Body of pancreas (tissue), 4 donors: Measurements from ENCODE around the gene CLDN6.

Experiments used
- CTCF ChIP-seq, 7 experiments: fragments of 450-650 bp in 4 of 7; fragments of 200-600 bp in 3 of 7; sonication (generic) in 3 of 7; IDR thresholded peaks; one replicate each; pipeline ENCODE4 v1.5.1; 2016 to 2019; ENCODE audit warnings: antibody characterized with exemption in 7 of 7
- POLR2A ChIP-seq, 3 donors: fragments of 450-650 bp; IDR thresholded peaks; one replicate each; pipeline ENCODE4 v1.6.1; 2016; ENCODE audit warnings: antibody characterized with exemption in 3 of 3, mild to moderate bottlenecking in 2 of 3

GRCh38 chr16:2974319-2975056, 43.5 kb downstream of the CLDN6 start:
- TF ChIP-seq CTCF (IDR thresholded peaks at IDR 0.05) (no peak), POLR2A (IDR thresholded peaks at IDR 0.05) (no peak)
